Erythroblast (primary cell): Measurements from ENCODE around the gene WASF3.

Experiments used
- GATA1 ChIP-seq: IDR thresholded peaks from 2 replicates; pipeline ENCODE4 v1.6.1; 2011; ENCODE audit warnings: low read depth, mild to moderate bottlenecking, control low read depth, low read length, moderate library complexity
- POLR2A ChIP-seq: IDR thresholded peaks from 2 replicates; pipeline ENCODE4 v1.6.1; 2011; ENCODE audit warnings: mild to moderate bottlenecking, low read length

- TF ChIP-seq POLR2A (no peak), GATA1 (no peak)
Measured at GRCh38 chr13:26618726-26619125, 61.2 kb downstream of the WASF3 start.
